ENCODE data around the gene KIF1C. TPM values are rescaled to one million over a fixed set of nuclear protein-coding genes. Genes with fewer than 3 reads are reported as not detected.

Gene KIF1C
- total and polyA plus RNA-seq, 9 of the 15 experiments (the other 6 are each of a cell fraction or from before 2014, with no cell fraction given): 0.38 to 68.4 (median 25.1) TPM

- no peak for TF ChIP-seq CEBPZ (IDR thresholded peaks at IDR 0.05; ENCODE audit: borderline replicate concordance, low read depth, low read length)
Observed at GRCh38 chr17:5034651-5035050, 36.9 kb downstream of the KIF1C start (continued).

GRCh38 chr17:5035315-5035714 is 37.6 kb downstream of the KIF1C start, which contains the start of gene SLC52A1:
TSS of gene SLC52A1 (minus strand) at chr17:5035426. CDS start at chr17:5034606, 820 bp downstream.
- peaks cover 0 to 6% of the 10 kb centered on the region in 2 experiments; a peak in 3 of 5 replicates for H3K4me1 ChIP-seq (replicated peaks in 1 of 2; ENCODE audit: control insufficient read depth in 2 of 2, insufficient read depth in 2 of 2, low read length in 2 of 2)
- H3K36me3 ChIP-seq (ENCODE audit: control insufficient read depth, insufficient read depth, low read length): no peaks in the 10 kb centered on the region
- BruUV-seq (replicated peaks): no TSS peak
- DNase-seq (ENCODE audit: extremely low read depth in 1 of 4, low spot score in 3 of 4) (no peak), FAIRE-seq (no peak), ATAC-seq (no peak)
- H3K4me2 ChIP-seq (ENCODE audit: insufficient read depth, low read length): no peak within 1 kb of the TSS
- no peak within 1 kb of the TSS for H2AFZ ChIP-seq (ENCODE audit: low read depth, low read length)
- ChIA-PET POLR2A (no interaction called here), CTCF (ENCODE audit: low intra/inter-chr PET ratio) (no interaction called here)
- TF ChIP-seq SP1 (CRISPR knock-in tag; IDR thresholded peaks at IDR 0.05) (no peak), ZNF76 (CRISPR knock-in tag; IDR thresholded peaks at IDR 0.05; ENCODE audit: borderline replicate concordance) (no peak), MAFK (IDR thresholded peaks at IDR 0.05; ENCODE audit: low read length) (no peak), ZNF77 (CRISPR knock-in tag; IDR thresholded peaks at IDR 0.05) (no peak)
- intact Hi-C loops (cut with micrococcal nuclease) (no loop called here), in situ Hi-C loops (cut with MboI) (no loop called here)
- H3K4me3 ChIP-seq: no peak within 1 kb of the TSS
- H3K27ac ChIP-seq (ENCODE audit: extremely low read depth, low read depth, low read length): no peak within 1 kb of the TSS
- peaks cover 0 to 3% of the 10 kb centered on the region in 2 experiments; a peak in 1 of 5 replicates for H3K27me3 ChIP-seq (ENCODE audit: control insufficient read depth in 2 of 2, insufficient read depth in 2 of 2, low read length in 2 of 2)
- H3K9me3 ChIP-seq (replicated peaks; ENCODE audit: control insufficient read depth, insufficient read depth, low read depth, low read length): no peaks in the 10 kb centered on the region
- no peaks in the 10 kb centered on the region for H4K20me1 ChIP-seq (replicated peaks; ENCODE audit: control insufficient read depth, insufficient read depth, low read length)
- 24% methylated on average over 9 of the region's 24 CpGs for WGBS (ENCODE audit: insufficient coverage, low coverage, missing lambda C conversion rate)
- no peaks in the 10 kb centered on the region for H3K79me2 ChIP-seq (ENCODE audit: control insufficient read depth, insufficient read depth, low read length)
- H3K9me1 ChIP-seq (ENCODE audit: control insufficient read depth, insufficient read depth, low read length): no peaks in the 10 kb centered on the region
- H3K9ac ChIP-seq (ENCODE audit: insufficient read depth in 1 of 2, low read depth in 2 of 2, low read length in 2 of 2): no peak within 1 kb of the TSS

Data from K562 (cell line).